Measurements from ENCODE around the gene BCL7A.
"Not testable (repeated sequence)": the region's sequence is repeated elsewhere in the genome, so short reads cannot be mapped to it uniquely, and the experiment has no call there.

The BCL7A gene

GRCh38 chr12:122021822-122022392 lies at the start of gene BCL7A:
TSS of gene BCL7A (plus strand) at chr12:122021884. CDS start at chr12:122022092, 208 bp downstream.
- DNase-seq = peak; percentile 69

GRCh38 chr12:121974026-121974985 lies 47.4 kb upstream of the BCL7A start:
- no peak for DNase-seq

- no peak for DNase-seq
These were observed 46.7 kb upstream of the BCL7A start for GRCh38 chr12:121975021-121975420.

GRCh38 chr12:121976950-121977349 lies 44.7 kb upstream of the BCL7A start:
- DNase-seq = no peak

- peak; percentile 18 for DNase-seq
These were observed 41.3 kb upstream of the BCL7A start for GRCh38 chr12:121980191-121980891.

GRCh38 chr12:121980892-121981272 lies 40.8 kb upstream of the BCL7A start:
- DNase-seq = no peak

GRCh38 chr12:121981456-121981855 lies 40.2 kb upstream of the BCL7A start:
- DNase-seq = no peak

- no peak for DNase-seq
These were observed 38.7 kb upstream of the BCL7A start for GRCh38 chr12:121982950-121983349.

GRCh38 chr12:121983536-121984210 lies 38.0 kb upstream of the BCL7A start:
- no peak for DNase-seq

- no peak for DNase-seq
These were observed 35.0 kb upstream of the BCL7A start for GRCh38 chr12:121986489-121987245.

GRCh38 chr12:121988519-121988918 lies 33.2 kb upstream of the BCL7A start:
- not testable (repeated sequence) for DNase-seq

- no peak for DNase-seq
These were observed 32.2 kb upstream of the BCL7A start for GRCh38 chr12:121989276-121990113.

- DNase-seq = no peak
These were observed 31.5 kb upstream of the BCL7A start for GRCh38 chr12:121990114-121990647.

GRCh38 chr12:121990692-121991603 lies 30.7 kb upstream of the BCL7A start:
- DNase-seq = no peak

GRCh38 chr12:121992059-121992879 lies 29.4 kb upstream of the BCL7A start:
- DNase-seq = peak; percentile 43

GRCh38 chr12:121996050-121996944 lies 25.4 kb upstream of the BCL7A start:
- no peak for DNase-seq

- DNase-seq = no peak
These were observed 24.6 kb upstream of the BCL7A start for GRCh38 chr12:121996945-121997612.
